HG03354 (cell line): ENCODE results near the gene NMUR1.

ENCODE experiments used
- ATAC-seq: cut with Tn5 transposase; IDR thresholded peaks from one replicate; pipeline ENCODE4 v1.9.1; 2021; ENCODE audit warnings: mild to moderate bottlenecking; ENCODE audit not compliant: unreplicated experiment, poor library complexity, severe bottlenecking

The NMUR1 gene

GRCh38 chr2:231527955-231528635 is 2.1 kb downstream of the NMUR1 start:
- ATAC-seq: no peak

GRCh38 chr2:231527091-231527395 is 3.2 kb downstream of the NMUR1 start:
- no peak for ATAC-seq

GRCh38 chr2:231526341-231527090 is 3.7 kb downstream of the NMUR1 start:
- no peak for ATAC-seq

GRCh38 chr2:231525248-231526163 is 4.7 kb downstream of the NMUR1 start:
- no peak for ATAC-seq

- no peak for ATAC-seq
These were observed 5.6 kb downstream of the NMUR1 start for GRCh38 chr2:231524477-231525247.

GRCh38 chr2:231523451-231524285 is 6.6 kb downstream of the NMUR1 start:
- ATAC-seq: no peak

GRCh38 chr2:231522418-231523180 is 7.6 kb downstream of the NMUR1 start:
- no peak for ATAC-seq

GRCh38 chr2:231521443-231521842 is 8.8 kb downstream of the NMUR1 start:
- ATAC-seq: no peak

GRCh38 chr2:231519975-231520555 is 10.2 kb downstream of the NMUR1 start:
- no peak for ATAC-seq

GRCh38 chr2:231518771-231519170 is 11.5 kb downstream of the NMUR1 start:
- ATAC-seq: no peak

GRCh38 chr2:231515603-231516002 is 14.6 kb downstream of the NMUR1 start:
- ATAC-seq: no peak

- no peak for ATAC-seq
These were observed 15.3 kb downstream of the NMUR1 start for GRCh38 chr2:231514951-231515297.

- peak; percentile 99 for ATAC-seq
These were observed 15.9 kb downstream of the NMUR1 start for GRCh38 chr2:231514225-231514950.

GRCh38 chr2:231513746-231514224 is 16.5 kb downstream of the NMUR1 start:
- ATAC-seq: no peak

- ATAC-seq: no peak
These were observed 18.0 kb downstream of the NMUR1 start for GRCh38 chr2:231512222-231512621.

GRCh38 chr2:231503766-231504165 is 26.5 kb downstream of the NMUR1 start:
- ATAC-seq: no peak

GRCh38 chr2:231502596-231502995 is 27.6 kb downstream of the NMUR1 start:
- ATAC-seq: no peak
